ENCODE measurements around the gene CTTNBP2. TPM values are rescaled to one million over a fixed set of nuclear protein-coding genes. Genes with fewer than 3 reads are reported as not detected.

The CTTNBP2 gene
- total RNA-seq, 6 experiments from 2014 or later, result not detected

- Mint-ChIP-seq H3K4me3 (no peak overlapping the region), H3K36me3 (ENCODE audit: low read depth) (no peaks in the 10 kb centered on the region), H3K4me1 (ENCODE audit: low read depth) (no peaks in the 10 kb centered on the region), H3K27me3 (ENCODE audit: insufficient read depth) (no peaks in the 10 kb centered on the region), H3K9me3 (peaks cover 21% of the 10 kb centered on the region), H3K27ac (no peak overlapping the region)
- no peak for TF ChIP-seq CTCF (IDR thresholded peaks at IDR 0.05)
- no peak for DNase-seq
Measured at GRCh38 chr7:117777335-117778142, 95.7 kb downstream of the CTTNBP2 start.

GRCh38 chr7:117776224-117776623 is 97.0 kb downstream of the CTTNBP2 start:
- Mint-ChIP-seq H3K9me3 (peaks cover 21% of the 10 kb centered on the region), H3K36me3 (ENCODE audit: low read depth) (no peaks in the 10 kb centered on the region)
- no peak for TF ChIP-seq CTCF (IDR thresholded peaks at IDR 0.05)

GRCh38 chr7:117775801-117776200 is 97.4 kb downstream of the CTTNBP2 start:
- H3K36me3 Mint-ChIP-seq (ENCODE audit: low read depth), result no peaks in the 10 kb centered on the region
- H3K27me3 Mint-ChIP-seq (ENCODE audit: insufficient read depth), result no peaks in the 10 kb centered on the region
- DNase-seq, result no peak
- no peak for TF ChIP-seq CTCF (IDR thresholded peaks at IDR 0.05)
- no peaks in the 10 kb centered on the region for H3K4me1 Mint-ChIP-seq (ENCODE audit: low read depth)
- no peak overlapping the region for H3K4me3 Mint-ChIP-seq
- H3K9me3 Mint-ChIP-seq, result peaks cover 19% of the 10 kb centered on the region
- no peak overlapping the region for H3K27ac Mint-ChIP-seq

More at GRCh38 chr7:117776224-117776623, 97.0 kb downstream of the CTTNBP2 start:
- no peaks in the 10 kb centered on the region for H3K27me3 Mint-ChIP-seq (ENCODE audit: insufficient read depth)
- no peak for DNase-seq
- H3K4me3 Mint-ChIP-seq, result no peak overlapping the region
- no peak overlapping the region for H3K27ac Mint-ChIP-seq
- H3K4me1 Mint-ChIP-seq (ENCODE audit: low read depth), result no peaks in the 10 kb centered on the region

GRCh38 chr7:117774943-117775342 is 98.3 kb downstream of the CTTNBP2 start:
- Mint-ChIP-seq H3K27ac (no peak overlapping the region), H3K36me3 (ENCODE audit: low read depth) (no peaks in the 10 kb centered on the region), H3K4me3 (no peak overlapping the region), H3K27me3 (ENCODE audit: insufficient read depth) (no peaks in the 10 kb centered on the region), H3K9me3 (peaks cover 21% of the 10 kb centered on the region), H3K4me1 (ENCODE audit: low read depth) (no peaks in the 10 kb centered on the region)
- no peak for DNase-seq
- no peak for TF ChIP-seq CTCF (IDR thresholded peaks at IDR 0.05)

- H3K4me1 Mint-ChIP-seq (ENCODE audit: low read depth), result no peaks in the 10 kb centered on the region
- no peak for TF ChIP-seq CTCF (IDR thresholded peaks at IDR 0.05)
- no peaks in the 10 kb centered on the region for H3K36me3 Mint-ChIP-seq (ENCODE audit: low read depth)
- H3K9me3 Mint-ChIP-seq, result peaks cover 24% of the 10 kb centered on the region
- no peak overlapping the region for H3K27ac Mint-ChIP-seq
- H3K4me3 Mint-ChIP-seq, result no peak overlapping the region
- H3K27me3 Mint-ChIP-seq (ENCODE audit: insufficient read depth), result no peaks in the 10 kb centered on the region
- no peak for DNase-seq
Measured at GRCh38 chr7:117772421-117772820, 100.8 kb downstream of the CTTNBP2 start.
